HG03354 (cell line): ENCODE results near the gene MINDY3.
"Not testable (repeated sequence)": the region's sequence is repeated elsewhere in the genome, so short reads cannot be mapped to it uniquely, and the experiment has no call there.

Source experiments
- ATAC-seq: cut with Tn5 transposase; IDR thresholded peaks from one replicate; pipeline ENCODE4 v1.9.1; 2021; ENCODE audit warnings: mild to moderate bottlenecking; ENCODE audit not compliant: unreplicated experiment, poor library complexity, severe bottlenecking

MINDY3 gene

GRCh38 chr10:15859906-15860691 is at the start of gene MINDY3:
Gene MINDY3, minus strand, starts transcription at chr10:15860507. Its CDS starts 208 bp downstream, at chr10:15860299.
- peak; percentile 93 for ATAC-seq

GRCh38 chr10:15901889-15902288 is 41.6 kb upstream of the MINDY3 start:
- no peak for ATAC-seq

- ATAC-seq: no peak
Observed at GRCh38 chr10:15898046-15898445, 37.7 kb upstream of the MINDY3 start.

- ATAC-seq: no peak
Observed at GRCh38 chr10:15897287-15897686, 37.0 kb upstream of the MINDY3 start.

- ATAC-seq: no peak
Observed at GRCh38 chr10:15896654-15897053, 36.3 kb upstream of the MINDY3 start.

- no peak for ATAC-seq
Observed at GRCh38 chr10:15884447-15884846, 24.1 kb upstream of the MINDY3 start.

GRCh38 chr10:15881542-15881941 is 21.2 kb upstream of the MINDY3 start:
- ATAC-seq: no peak

- no peak for ATAC-seq
Observed at GRCh38 chr10:15879663-15880062, 19.4 kb upstream of the MINDY3 start.

- no peak for ATAC-seq
Observed at GRCh38 chr10:15879058-15879457, 18.8 kb upstream of the MINDY3 start.

- ATAC-seq: no peak
Observed at GRCh38 chr10:15877836-15878576, 17.7 kb upstream of the MINDY3 start.

GRCh38 chr10:15876274-15876673 is 16.0 kb upstream of the MINDY3 start:
- ATAC-seq: not testable (repeated sequence)

- not testable (repeated sequence) for ATAC-seq
Observed at GRCh38 chr10:15872645-15873044, 12.3 kb upstream of the MINDY3 start.

GRCh38 chr10:15871823-15872222 is 11.5 kb upstream of the MINDY3 start:
- no peak for ATAC-seq

- ATAC-seq: no peak
Observed at GRCh38 chr10:15869935-15870334, 9.6 kb upstream of the MINDY3 start.

- no peak for ATAC-seq
Observed at GRCh38 chr10:15868006-15868405, 7.7 kb upstream of the MINDY3 start.

GRCh38 chr10:15865304-15865703 is 5.0 kb upstream of the MINDY3 start:
- ATAC-seq: no peak

- ATAC-seq: no peak
Observed at GRCh38 chr10:15864419-15864818, 4.1 kb upstream of the MINDY3 start.

GRCh38 chr10:15863733-15864132 is 3.4 kb upstream of the MINDY3 start:
- no peak for ATAC-seq

GRCh38 chr10:15863323-15863722 is 3.0 kb upstream of the MINDY3 start:
- ATAC-seq: no peak

GRCh38 chr10:15860692-15861201 is 440 bp upstream of the MINDY3 start:
- no peak for ATAC-seq

GRCh38 chr10:15859509-15859905 is 800 bp downstream of the MINDY3 start:
- peak; percentile 70 for ATAC-seq
